IMR-90 (cell line): ENCODE data around the gene SLC9A5. TPM values are rescaled to one million over a fixed set of nuclear protein-coding genes. Genes with fewer than 3 reads are reported as not detected.

Experiments
- ATAC-seq: fragments of 200-7000 bp; cut with Tn5 transposase; 2 replicates; pipeline ENCODE4 v1.9.1; 2020; ENCODE audit warnings: low read depth, mild to moderate bottlenecking, moderate library complexity
- BruUV-seq: library from RNA; stranded (reverse); fragments of 400-500 nt; replicated peaks from 2 replicates; lab custom pipeline; 2021; lab: Mats Ljungman, UMichigan
- CTCF ChIA-PET: fragments of 300-600 bp; formaldehyde crosslinking; extraction: SDS; loops from one replicate; lab custom pipeline; 2021; ENCODE audit warnings: antibody characterized with exemption; lab: Yijun Ruan, JAX
- POLR2A ChIA-PET: fragments of 300-600 bp; sonication (Branson Sonifier 250); formaldehyde crosslinking; loops from one replicate; lab custom pipeline; 2022; ENCODE audit warnings: antibody characterized with exemption; ENCODE audit not compliant: unreplicated experiment; lab: Charles Lee
- DNase-seq: peaks from one replicate; pipeline ENCODE4 v3.0.0; 2013
- H2AFZ ChIP-seq: replicated peaks from 2 replicates; pipeline ENCODE3; 2013; ENCODE audit warnings: low read length, mild to moderate bottlenecking; ENCODE audit not compliant: poor library complexity
- H2AK5ac ChIP-seq: 2 replicates; pipeline ENCODE4 v1.6.1; 2013; ENCODE audit warnings: low read depth, low read length, inconsistent platforms
- H2AK9ac ChIP-seq: replicated peaks from 2 replicates; pipeline ENCODE3; 2013; ENCODE audit warnings: mild to moderate bottlenecking, low read depth, low read length, moderate library complexity; ENCODE audit not compliant: poor library complexity
- H2BK120ac ChIP-seq: 2 replicates; pipeline ENCODE4 v1.6.1; 2013; ENCODE audit warnings: low read depth, low read length, inconsistent platforms
- H2BK15ac ChIP-seq: 3 replicates; pipeline ENCODE4 v1.6.1; 2013; ENCODE audit warnings: low read depth, low read length, inconsistent platforms
- H2BK20ac ChIP-seq: 2 replicates; pipeline ENCODE4 v1.6.1; 2013; ENCODE audit warnings: low read depth, mild to moderate bottlenecking, inconsistent platforms, low read length, moderate library complexity
- H2BK5ac ChIP-seq: 2 replicates; pipeline ENCODE4 v1.6.1; 2013; ENCODE audit warnings: mild to moderate bottlenecking, low read depth, low read length, inconsistent platforms; ENCODE audit not compliant: poor library complexity, severe bottlenecking
- H3K14ac ChIP-seq: replicated peaks from 2 replicates; pipeline ENCODE4 v1.6.1; 2013; ENCODE audit warnings: low read depth, low read length, inconsistent platforms
- H3K18ac ChIP-seq: 2 replicates; pipeline ENCODE4 v1.6.1; 2013; ENCODE audit warnings: low read depth, low read length, control low read depth
- H3K23ac ChIP-seq: 2 replicates; pipeline ENCODE4 v1.6.1; 2013; ENCODE audit warnings: low read depth, low read length, inconsistent platforms
- H3K27ac ChIP-seq: 2 replicates; pipeline ENCODE4 v1.5.1; 2013; ENCODE audit warnings: mild to moderate bottlenecking, control low read depth, low read length; ENCODE audit not compliant: insufficient read depth
- H3K27me3 ChIP-seq: 2 replicates; pipeline ENCODE4 v1.6.1; 2013; ENCODE audit warnings: low read length; ENCODE audit not compliant: control insufficient read depth, insufficient read depth
- H3K36me3 ChIP-seq: 2 replicates; pipeline ENCODE4 v1.6.1; 2013; ENCODE audit warnings: low read length, mixed read lengths; ENCODE audit not compliant: control insufficient read depth, insufficient read depth
- H3K4ac ChIP-seq: 2 replicates; pipeline ENCODE4 v1.6.1; 2013; ENCODE audit warnings: low read depth, low read length, inconsistent platforms
- H3K4me1 ChIP-seq: 2 replicates; pipeline ENCODE4 v1.6.1; 2013; ENCODE audit warnings: low read length, mixed read lengths; ENCODE audit not compliant: control insufficient read depth, insufficient read depth
- H3K4me2 ChIP-seq: 2 replicates; pipeline ENCODE4 v1.6.1; 2013; ENCODE audit warnings: low read depth, mild to moderate bottlenecking, control low read depth, low read length, moderate library complexity
- H3K4me3 ChIP-seq: 2 replicates; pipeline ENCODE4 v1.5.1; 2013; ENCODE audit warnings: low read depth, mild to moderate bottlenecking, control low read depth, low read length, moderate library complexity; ENCODE audit not compliant: insufficient read depth
- H3K56ac ChIP-seq: 2 replicates; pipeline ENCODE4 v1.6.1; 2013; ENCODE audit warnings: low read length, inconsistent platforms; ENCODE audit not compliant: insufficient read depth; ENCODE audit errors: extremely low read depth
- H3K79me1 ChIP-seq, 2 experiments: 2 replicates each; pipeline ENCODE4 v1.6.1; 2013; ENCODE audit warnings: low read length in 2 of 2, inconsistent platforms in 1 of 2, low read depth in 1 of 2
- H3K9ac ChIP-seq: 2 replicates; pipeline ENCODE4 v1.6.1; 2013; ENCODE audit warnings: low read depth, low read length, control low read depth
- H3K9me1 ChIP-seq: 2 replicates; pipeline ENCODE4 v1.6.1; 2013; ENCODE audit warnings: low read length, inconsistent platforms; ENCODE audit not compliant: insufficient read depth
- H3K9me3 ChIP-seq: 2 replicates; pipeline ENCODE4 v1.6.1; 2013; ENCODE audit warnings: low read length; ENCODE audit not compliant: control insufficient read depth, insufficient read depth
- H4K20me1 ChIP-seq: 2 replicates; pipeline ENCODE4 v1.6.1; 2013; ENCODE audit warnings: low read length, inconsistent platforms; ENCODE audit not compliant: insufficient read depth
- H4K5ac ChIP-seq: 2 replicates; pipeline ENCODE4 v1.6.1; 2013; ENCODE audit warnings: mild to moderate bottlenecking, low read depth, low read length, control low read depth
- H4K8ac ChIP-seq, 2 experiments: 2 replicates each; pipeline ENCODE4 v1.6.1; 2013; ENCODE audit warnings: low read depth in 2 of 2, low read length in 2 of 2, control low read depth in 1 of 2, inconsistent platforms in 1 of 2
- H4K91ac ChIP-seq: 2 replicates; pipeline ENCODE4 v1.6.1; 2013; ENCODE audit warnings: low read depth, low read length, inconsistent platforms; ENCODE audit not compliant: insufficient read depth
- BHLHE40 ChIP-seq: fragments of 150-350 bp; IDR thresholded peaks from 2 replicates; pipeline ENCODE4 v1.6.1; 2016; ENCODE audit warnings: mild to moderate bottlenecking, low read depth, low read length
- CTCF ChIP-seq: conservative IDR thresholded peaks from 2 replicates; pipeline ENCODE4 v1.5.1; 2012; ENCODE audit warnings: mild to moderate bottlenecking, low read depth, low read length, improper control_type of control experiment
- ELK1 ChIP-seq: fragments of 150-350 bp; IDR thresholded peaks from 2 replicates; pipeline ENCODE4 v1.6.1; 2016; ENCODE audit warnings: low read depth, mild to moderate bottlenecking, low read length, moderate library complexity, borderline replicate concordance
- FOS ChIP-seq: fragments of 150-350 bp; IDR thresholded peaks from 2 replicates; pipeline ENCODE4 v1.6.1; 2016; ENCODE audit warnings: low read depth, low read length
- MAFK ChIP-seq: IDR thresholded peaks from 2 replicates; pipeline ENCODE4 v1.6.1; 2012; ENCODE audit warnings: low read depth, low read length, improper control_type of control experiment
- MAZ ChIP-seq: IDR thresholded peaks from 2 replicates; pipeline ENCODE4 v1.6.1; 2012; ENCODE audit warnings: low read depth, mild to moderate bottlenecking, low read length, improper control_type of control experiment, moderate library complexity, borderline replicate concordance
- MXI1 ChIP-seq: IDR thresholded peaks from 2 replicates; pipeline ENCODE4 v1.6.1; 2012; ENCODE audit warnings: low read depth, mild to moderate bottlenecking, low read length, moderate library complexity, borderline replicate concordance
- NFE2L2 ChIP-seq: fragments of 150-350 bp; IDR thresholded peaks from 2 replicates; pipeline ENCODE4 v1.6.1; 2016; ENCODE audit warnings: low read depth, mild to moderate bottlenecking, low read length
- POLR2A ChIP-seq: IDR thresholded peaks from 2 replicates; pipeline ENCODE4 v1.6.1; 2012; ENCODE audit warnings: mild to moderate bottlenecking, low read depth, low read length
- RAD21 ChIP-seq: IDR thresholded peaks from 2 replicates; pipeline ENCODE4 v1.6.1; 2012; ENCODE audit warnings: low read length, improper control_type of control experiment
- SMC3 ChIP-seq: fragments of 150-350 bp; IDR thresholded peaks from 2 replicates; pipeline ENCODE4 v1.6.1; 2016; ENCODE audit warnings: low read depth, mild to moderate bottlenecking, antibody characterized with exemption, low read length, moderate library complexity
- WGBS, 2 experiments: methylation state at CpG; one replicate each; pipeline versions ENCODE4 v1.1.5 to v1.1.7; 2013; ENCODE audit warnings: missing lambda C conversion rate in 2 of 2; ENCODE audit not compliant: insufficient read length in 1 of 2; ENCODE audit errors: extremely low coverage in 2 of 2; 5-methylcytosine and 5-hydroxymethylcytosine counted together
- dilution Hi-C: fragments of 300-500 bp; cut with HindIII; formaldehyde crosslinking; loops from one replicate; pipeline ENCODE4 v1.14.3; 2018; ENCODE audit warnings: low sequenced_read_pairs; ENCODE audit not compliant: unreplicated experiment
- in situ Hi-C: fragments of 300-500 bp; cut with MboI; formaldehyde crosslinking; loops from 3 replicates; pipeline ENCODE4 v1.14.3; 2019; ENCODE audit warnings: low sequenced_read_pairs, inconsistent platforms, mixed read lengths
- intact Hi-C: fragments of 100-400 bp; cut with micrococcal nuclease; formaldehyde crosslinking; loops from 2 replicates; pipeline ENCODE4 v1.10.0; 2022
- polyA plus RNA-seq, 3 experiments: library from polyadenylated mRNA; depleted of rRNA; stranded (reverse); fragments of >200 nt; gene quantifications; 2 replicates each; pipeline ENCODE4 v1.2.3, GENCODE V29; 2012; ENCODE audit warnings: low replicate concordance in 1 of 3
- total RNA-seq: library from RNA; depleted of rRNA; stranded (reverse); fragments of >200 nt; gene quantifications from 2 replicates; pipeline ENCODE4 v1.2.3, GENCODE V29; 2012
- TF ChIP-seq, protein P1 (sequence below): fragments of 150-350 bp; IDR thresholded peaks from 2 replicates; pipeline ENCODE4 v1.6.1; 2017; ENCODE audit warnings: mild to moderate bottlenecking, antibody characterized with exemption, low read length, low read depth

SLC9A5 gene
- total and polyA plus RNA-seq, 2 of the 4 experiments (the other 2 are of a cell fraction): 1.8 to 5.7 TPM

DNA sequence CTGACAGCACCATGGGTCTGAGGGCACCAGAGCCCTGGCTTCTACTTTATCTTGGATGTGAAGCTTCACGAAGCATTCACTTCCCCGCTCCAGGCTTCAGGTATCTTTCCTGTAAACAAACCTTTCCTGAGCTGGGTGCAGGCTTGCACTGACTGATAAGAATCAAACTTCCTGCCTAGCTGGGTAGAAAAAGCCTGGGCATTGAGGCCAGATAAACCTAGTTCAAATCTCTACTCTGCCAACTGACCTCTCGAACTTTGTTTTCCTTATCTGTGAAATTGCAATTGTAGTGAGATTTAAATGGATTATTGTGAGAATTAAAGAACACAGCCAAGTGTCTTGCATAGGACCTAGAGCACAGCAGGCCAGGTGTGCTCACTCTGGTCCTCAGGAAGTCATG is 24.8 kb upstream of the SLC9A5 start:
- in situ Hi-C loops: no loop called here
- H3K4me2 ChIP-seq: no peak overlapping the region
- peaks cover 12% of the 10 kb centered on the region for H3K9me1 ChIP-seq
- H2BK20ac ChIP-seq: no peak overlapping the region
- H2BK120ac ChIP-seq: no peak overlapping the region
- H4K8ac ChIP-seq: no peak overlapping the region
- no peak overlapping the region for H2AK9ac ChIP-seq
- no peak overlapping the region for H3K14ac ChIP-seq
- peaks cover 12% of the 10 kb centered on the region for H3K4me1 ChIP-seq
- intact Hi-C loops: no loop called here
- no peak for DNase-seq
- no peak overlapping the region for H3K18ac ChIP-seq
- POLR2A ChIA-PET: no interaction called here
- no peaks in the 10 kb centered on the region for H3K27me3 ChIP-seq
- dilution Hi-C loops: no loop called here
- H2BK15ac ChIP-seq: no peak overlapping the region
- 77% methylated on average over 2 of the region's 3 CpGs; no CpG with 5 or more reads in 1 of the 2 experiments for WGBS, 2 experiments
- H2BK5ac ChIP-seq: no peak overlapping the region
- H2AFZ ChIP-seq: no peak overlapping the region
- H3K79me1 ChIP-seq: peaks cover 23 to 33% of the 10 kb centered on the region in 2 experiments
- no peak overlapping the region for H4K5ac ChIP-seq
- no peaks in the 10 kb centered on the region for H3K9me3 ChIP-seq
- H4K91ac ChIP-seq: no peak overlapping the region
- H3K9ac ChIP-seq: no peak overlapping the region
- H3K23ac ChIP-seq: no peak overlapping the region
- no peak overlapping the region for H2AK5ac ChIP-seq
- no peak overlapping the region for H3K56ac ChIP-seq
- no peak overlapping the region for H3K27ac ChIP-seq
- CTCF ChIA-PET: no interaction called here
- H4K20me1 ChIP-seq: peaks cover 7% of the 10 kb centered on the region; the same call in 1 of the 2 replicates
- TF ChIP-seq MAZ (no peak), BHLHE40 (no peak), FOS (no peak), SMC3 (no peak), CTCF (no peak), RAD21 (no peak), ELK1 (no peak), MAFK (no peak), NFE2L2 (no peak), MXI1 (no peak), POLR2A (no peak)
- TF ChIP-seq, protein P1, sequence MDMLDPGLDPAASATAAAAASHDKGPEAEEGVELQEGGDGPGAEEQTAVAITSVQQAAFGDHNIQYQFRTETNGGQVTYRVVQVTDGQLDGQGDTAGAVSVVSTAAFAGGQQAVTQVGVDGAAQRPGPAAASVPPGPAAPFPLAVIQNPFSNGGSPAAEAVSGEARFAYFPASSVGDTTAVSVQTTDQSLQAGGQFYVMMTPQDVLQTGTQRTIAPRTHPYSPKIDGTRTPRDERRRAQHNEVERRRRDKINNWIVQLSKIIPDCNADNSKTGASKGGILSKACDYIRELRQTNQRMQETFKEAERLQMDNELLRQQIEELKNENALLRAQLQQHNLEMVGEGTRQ: no peak
- H3K4ac ChIP-seq: no peak overlapping the region
- H3K36me3 ChIP-seq: peaks cover 10% of the 10 kb centered on the region
- ATAC-seq: no peak
- no TSS peak for BruUV-seq
- no peak overlapping the region for H3K4me3 ChIP-seq
